HepG2 (cell line): ENCODE data around the gene TMCC2. TPM values are rescaled to one million over a fixed set of nuclear protein-coding genes. Genes with fewer than 3 reads are reported as not detected.

Experiments
- ARNT2 ChIP-seq: sonication (generic); formaldehyde crosslinking; IDR thresholded peaks from 2 replicates; pipeline ENCODE4 v1.8.0; 2022; ENCODE audit warnings: mild to moderate bottlenecking, low read depth, missing genetic modification reagents, moderate library complexity
- CEBPG ChIP-seq: IDR thresholded peaks from 2 replicates; pipeline ENCODE4 v1.6.1; 2016
- ERF ChIP-seq: IDR thresholded peaks from 2 replicates; pipeline ENCODE4 v1.6.1; 2018; ENCODE audit warnings: missing biosample characterization, missing genetic modification reagents
- GZF1 ChIP-seq: sonication (generic); formaldehyde crosslinking; IDR thresholded peaks from 2 replicates; pipeline ENCODE4 v1.5.1; 2020; ENCODE audit warnings: mild to moderate bottlenecking, missing genetic modification reagents
- NBN ChIP-seq: fragments of 450-650 bp; conservative IDR thresholded peaks from 2 replicates; pipeline ENCODE4 v1.6.1; 2017
- NONO ChIP-seq, 2 experiments: fragments of 450-650 bp in 1 of 2; sonication (generic) in 1 of 2; formaldehyde crosslinking in 1 of 2; IDR thresholded peaks in 1 of 2; conservative IDR thresholded peaks in 1 of 2; 2 replicates each; pipeline versions ENCODE4 v1.6.1 to v1.8.0; 2017 to 2022; ENCODE audit warnings: mild to moderate bottlenecking in 1 of 2, missing genetic modification reagents in 1 of 2, moderate library complexity in 1 of 2
- PAX8 ChIP-seq: sonication (generic); formaldehyde crosslinking; IDR thresholded peaks from 2 replicates; pipeline ENCODE4 v1.8.0; 2022; ENCODE audit warnings: mild to moderate bottlenecking, missing genetic modification reagents, borderline replicate concordance
- POLR2A ChIP-seq, 2 experiments: IDR thresholded peaks; 2 replicates each; pipeline ENCODE4 v1.6.1; 2011; ENCODE audit warnings: low read depth in 2 of 2, low read length in 2 of 2, mild to moderate bottlenecking in 1 of 2, moderate library complexity in 1 of 2; ENCODE audit not compliant: insufficient read depth in 1 of 2
- RXRA ChIP-seq: sonication (generic); formaldehyde crosslinking; IDR thresholded peaks from 2 replicates; pipeline ENCODE4 v1.5.1; 2020; ENCODE audit warnings: missing genetic modification reagents
- SRSF4 ChIP-seq: fragments of 200-400 bp; formaldehyde crosslinking; IDR thresholded peaks from one replicate; pipeline ENCODE4 v1.6.1; 2018; ENCODE audit warnings: mild to moderate bottlenecking, low read depth, low read length, moderate library complexity; ENCODE audit not compliant: poor library complexity, severe bottlenecking
- ZBTB38 ChIP-seq: sonication (generic); formaldehyde crosslinking; IDR thresholded peaks from 2 replicates; pipeline ENCODE4 v1.5.1; 2020; ENCODE audit warnings: mild to moderate bottlenecking, missing genetic modification reagents
- ZMYM4 ChIP-seq: sonication (generic); formaldehyde crosslinking; IDR thresholded peaks from 2 replicates; pipeline ENCODE4 v1.8.1; 2023; ENCODE audit warnings: mild to moderate bottlenecking, missing genetic modification reagents
- ZNF44 ChIP-seq: sonication (generic); formaldehyde crosslinking; IDR thresholded peaks from 2 replicates; pipeline ENCODE4 v1.5.1; 2020; ENCODE audit warnings: mild to moderate bottlenecking, missing genetic modification reagents
- ZNF441 ChIP-seq: sonication (generic); formaldehyde crosslinking; IDR thresholded peaks from 2 replicates; pipeline ENCODE4 v1.7.0; 2021; ENCODE audit warnings: missing genetic modification reagents, borderline replicate concordance
- ZNF616 ChIP-seq: sonication (generic); formaldehyde crosslinking; IDR thresholded peaks from 2 replicates; pipeline ENCODE4 v1.5.0; 2020; ENCODE audit warnings: low read depth, mild to moderate bottlenecking, missing genetic modification reagents
- ZNF674 ChIP-seq: sonication (generic); formaldehyde crosslinking; IDR thresholded peaks from 2 replicates; pipeline ENCODE4 v1.5.0; 2020; ENCODE audit warnings: low read depth, mild to moderate bottlenecking, missing genetic modification reagents
- ZNF746 ChIP-seq: sonication (generic); formaldehyde crosslinking; IDR thresholded peaks from 2 replicates; pipeline ENCODE4 v1.8.0; 2022; ENCODE audit warnings: mild to moderate bottlenecking, missing genetic modification reagents
- ZSCAN9 ChIP-seq: IDR thresholded peaks from 2 replicates; pipeline ENCODE4 v1.6.1; 2016; ENCODE audit warnings: borderline replicate concordance
- polyA plus RNA-seq, 8 experiments: library from polyadenylated mRNA; depleted of rRNA in 3 of 8; stranded (reverse) in 7 of 8; unstranded in 1 of 8; fragments of >200 nt; fragmentation: Illumina TruSeq in 4 of 8; extraction: Trizol in 4 of 8; gene quantifications; 2 replicates each; pipeline versions ENCODE4 v1.2.1 to v1.2.3, GENCODE V29; 2011 to 2016; ENCODE audit warnings: low read depth in 4 of 8, missing spikeins in 1 of 8, mixed read lengths in 1 of 8; ENCODE audit not compliant: insufficient read depth in 1 of 8
- total RNA-seq, 5 experiments: library from RNA; depleted of rRNA; stranded (reverse); fragments of >200 nt; fragmentation: Illumina TruSeq; extraction: Trizol; gene quantifications; 2 replicates each; pipeline ENCODE4 v1.2.3, GENCODE V29; 2016; ENCODE audit warnings: low read depth in 1 of 5
- TF ChIP-seq, protein P1 (sequence below): sonication (generic); formaldehyde crosslinking; IDR thresholded peaks from 2 replicates; pipeline ENCODE4 v1.5.1; 2020; ENCODE audit warnings: mild to moderate bottlenecking, missing genetic modification reagents, borderline replicate concordance
- TF ChIP-seq, protein P2 (sequence below): sonication (generic); formaldehyde crosslinking; IDR thresholded peaks from 2 replicates; pipeline ENCODE4 v1.4.0; 2020; ENCODE audit warnings: mild to moderate bottlenecking, missing genetic modification reagents, borderline replicate concordance
- TF ChIP-seq, protein P3 (sequence below): sonication (generic); formaldehyde crosslinking; IDR thresholded peaks from 2 replicates; pipeline ENCODE4 v1.4.0; 2020; ENCODE audit warnings: missing genetic modification reagents

Gene TMCC2
- total and polyA plus RNA-seq, 2 of the 13 experiments (the other 11 are each of a cell fraction or from before 2014, with no cell fraction given), result 0.12 to 0.24 TPM

DNA sequence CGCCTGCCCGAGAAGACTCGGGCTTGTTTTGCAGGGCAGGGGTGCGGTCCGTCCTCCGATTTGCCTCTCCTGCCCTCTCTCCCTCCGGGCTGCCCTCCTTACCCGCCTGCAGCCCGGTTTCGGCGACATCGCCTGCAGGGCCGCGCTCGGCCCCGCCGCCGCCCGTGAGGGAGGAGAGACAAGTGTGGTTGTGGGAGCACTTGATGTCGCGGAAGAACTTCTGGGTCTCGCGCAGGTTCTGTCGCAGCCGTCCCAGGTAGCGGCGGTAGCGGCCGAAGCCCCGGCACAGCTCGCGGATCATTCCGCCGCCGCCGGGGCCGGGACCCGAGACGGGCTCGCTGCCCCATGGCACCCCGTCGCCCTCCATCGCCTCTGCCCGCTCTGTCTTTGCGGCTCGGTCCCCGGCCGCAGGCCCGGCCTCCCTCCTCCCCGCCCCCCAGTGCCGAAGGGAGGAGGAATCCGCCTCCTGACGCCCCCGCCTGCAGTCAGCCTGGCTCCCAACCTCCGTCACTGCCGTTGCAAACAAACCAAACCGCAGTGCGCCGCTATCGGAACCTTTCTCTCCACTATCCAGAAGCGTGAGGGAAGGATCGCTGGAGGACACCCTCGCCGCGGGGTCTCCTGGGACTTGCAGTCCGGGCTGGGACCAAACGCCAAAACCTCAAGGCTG is 16.4 kb upstream of the TMCC2 start, which contains the start of gene DSTYK (continued):
- TF ChIP-seq, protein P1, sequence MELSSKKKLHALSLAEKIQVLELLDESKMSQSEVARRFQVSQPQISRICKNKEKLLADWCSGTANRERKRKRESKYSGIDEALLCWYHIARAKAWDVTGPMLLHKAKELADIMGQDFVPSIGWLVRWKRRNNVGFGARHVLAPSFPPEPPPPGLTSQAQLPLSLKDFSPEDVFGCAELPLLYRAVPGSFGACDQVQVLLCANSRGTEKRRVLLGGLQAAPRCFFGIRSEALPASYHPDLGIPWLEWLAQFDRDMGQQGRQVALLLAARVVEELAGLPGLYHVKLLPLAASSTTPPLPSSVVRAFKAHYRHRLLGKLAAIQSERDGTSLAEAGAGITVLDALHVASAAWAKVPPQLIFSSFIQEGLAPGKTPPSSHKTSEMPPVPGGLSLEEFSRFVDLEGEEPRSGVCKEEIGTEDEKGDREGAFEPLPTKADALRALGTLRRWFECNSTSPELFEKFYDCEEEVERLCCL (CRISPR knock-in tag), result peak; percentile 58; the same call in 1 of the 2 replicates
- TF ChIP-seq ARNT2 (CRISPR knock-in tag), result peak; percentile 55; the same call in 1 of the 2 replicates
- TF ChIP-seq ZNF674 (CRISPR knock-in tag), result no peak
- peak; percentile 65 for TF ChIP-seq CEBPG (CRISPR knock-in tag)
- no peak for TF ChIP-seq NONO (IDR thresholded peaks at IDR 0.05)
- peak; percentile 97 for TF ChIP-seq NONO (CRISPR knock-in tag; conservative IDR thresholded peaks at IDR 0.05)
- TF ChIP-seq ERF (CRISPR knock-in tag), result peak; percentile 87
- no peak; the same call in 1 of the 2 replicates for TF ChIP-seq PAX8 (CRISPR knock-in tag)
- peak; percentile 84 for TF ChIP-seq ZMYM4 (CRISPR knock-in tag)
- TF ChIP-seq ZNF441 (CRISPR knock-in tag), result peak; percentile 78; the same call in 1 of the 2 replicates
- peak; percentile 86 for TF ChIP-seq ZNF746
- peak; percentile 74; the same call in 1 of the 2 replicates for TF ChIP-seq ZNF616 (CRISPR knock-in tag)
- no peak for TF ChIP-seq NBN
- TF ChIP-seq, protein P2, sequence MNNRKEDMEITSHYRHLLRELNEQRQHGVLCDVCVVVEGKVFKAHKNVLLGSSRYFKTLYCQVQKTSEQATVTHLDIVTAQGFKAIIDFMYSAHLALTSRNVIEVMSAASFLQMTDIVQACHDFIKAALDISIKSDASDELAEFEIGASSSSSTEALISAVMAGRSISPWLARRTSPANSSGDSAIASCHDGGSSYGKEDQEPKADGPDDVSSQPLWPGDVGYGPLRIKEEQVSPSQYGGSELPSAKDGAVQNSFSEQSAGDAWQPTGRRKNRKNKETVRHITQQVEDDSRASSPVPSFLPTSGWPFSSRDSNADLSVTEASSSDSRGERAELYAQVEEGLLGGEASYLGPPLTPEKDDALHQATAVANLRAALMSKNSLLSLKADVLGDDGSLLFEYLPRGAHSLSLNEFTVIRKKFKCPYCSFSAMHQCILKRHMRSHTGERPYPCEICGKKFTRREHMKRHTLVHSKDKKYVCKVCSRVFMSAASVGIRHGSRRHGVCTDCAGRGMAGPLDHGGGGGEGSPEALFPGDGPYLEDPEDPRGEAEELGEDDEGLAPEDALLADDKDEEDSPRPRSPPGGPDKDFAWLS (CRISPR knock-in tag), result 0 out of 2 replicates have a peak, but pooled peaks have one; percentile 57
- TF ChIP-seq ZSCAN9, result peak; percentile 83; the same call in 1 of the 2 replicates
- TF ChIP-seq ZNF44, result 0 out of 2 replicates have a peak, but pooled peaks have one; percentile 13
- TF ChIP-seq ZBTB38 (CRISPR knock-in tag), result peak; percentile 74
- TF ChIP-seq, protein P3, sequence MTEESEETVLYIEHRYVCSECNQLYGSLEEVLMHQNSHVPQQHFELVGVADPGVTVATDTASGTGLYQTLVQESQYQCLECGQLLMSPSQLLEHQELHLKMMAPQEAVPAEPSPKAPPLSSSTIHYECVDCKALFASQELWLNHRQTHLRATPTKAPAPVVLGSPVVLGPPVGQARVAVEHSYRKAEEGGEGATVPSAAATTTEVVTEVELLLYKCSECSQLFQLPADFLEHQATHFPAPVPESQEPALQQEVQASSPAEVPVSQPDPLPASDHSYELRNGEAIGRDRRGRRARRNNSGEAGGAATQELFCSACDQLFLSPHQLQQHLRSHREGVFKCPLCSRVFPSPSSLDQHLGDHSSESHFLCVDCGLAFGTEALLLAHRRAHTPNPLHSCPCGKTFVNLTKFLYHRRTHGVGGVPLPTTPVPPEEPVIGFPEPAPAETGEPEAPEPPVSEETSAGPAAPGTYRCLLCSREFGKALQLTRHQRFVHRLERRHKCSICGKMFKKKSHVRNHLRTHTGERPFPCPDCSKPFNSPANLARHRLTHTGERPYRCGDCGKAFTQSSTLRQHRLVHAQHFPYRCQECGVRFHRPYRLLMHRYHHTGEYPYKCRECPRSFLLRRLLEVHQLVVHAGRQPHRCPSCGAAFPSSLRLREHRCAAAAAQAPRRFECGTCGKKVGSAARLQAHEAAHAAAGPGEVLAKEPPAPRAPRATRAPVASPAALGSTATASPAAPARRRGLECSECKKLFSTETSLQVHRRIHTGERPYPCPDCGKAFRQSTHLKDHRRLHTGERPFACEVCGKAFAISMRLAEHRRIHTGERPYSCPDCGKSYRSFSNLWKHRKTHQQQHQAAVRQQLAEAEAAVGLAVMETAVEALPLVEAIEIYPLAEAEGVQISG (CRISPR knock-in tag), result peak; percentile 96
- peak; percentile 79 for TF ChIP-seq RXRA (CRISPR knock-in tag)
- peak; percentile 82 to 84 for TF ChIP-seq POLR2A (IDR thresholded peaks at IDR 0.05; ENCODE audit: insufficient read depth in 1 of 2, low read depth in 2 of 2, low read length in 2 of 2)
- TF ChIP-seq SRSF4, result no peak
- peak; percentile 30; the same call in 1 of the 2 replicates for TF ChIP-seq GZF1 (CRISPR knock-in tag)
